ENCODE data around the gene GMDS. TPM values are rescaled to one million over a fixed set of nuclear protein-coding genes. Genes with fewer than 3 reads are reported as not detected.

The GMDS gene
- total and polyA plus RNA-seq, 2 experiments from 2014 or later = 3.0 to 12.6 TPM

- no peak for TF ChIP-seq EZH2phosphoT487 (IDR thresholded peaks at IDR 0.05; ENCODE audit: insufficient read depth, low read depth)
- no peak for TF ChIP-seq EZH2 (IDR thresholded peaks at IDR 0.05; ENCODE audit: insufficient read depth, poor library complexity, severe bottlenecking)
- Histone ChIP-seq H3F3A (ENCODE audit: insufficient read depth) (no peaks in the 10 kb centered on the region), H3K9me2 (ENCODE audit: insufficient read depth) (no peaks in the 10 kb centered on the region), H3K4me2 (ENCODE audit: unreplicated experiment) (no peak overlapping the region), H2AFZ (no peak overlapping the region), H3K4me3 (no peak overlapping the region), H3K27me3 (replicated peaks; ENCODE audit: insufficient read depth) (peaks cover 40% of the 10 kb centered on the region), H3K27ac (no peak overlapping the region), H3K36me3 (ENCODE audit: low read depth) (no peaks in the 10 kb centered on the region), H3K9ac (no peak overlapping the region), H3K79me2 (ENCODE audit: insufficient read depth) (no peaks in the 10 kb centered on the region), H3K4me1 (ENCODE audit: insufficient read depth) (no peaks in the 10 kb centered on the region), H3K9me3 (ENCODE audit: low read depth) (no peaks in the 10 kb centered on the region), H4K20me1 (ENCODE audit: insufficient read depth) (no peaks in the 10 kb centered on the region)
- in situ Hi-C loops (cut with MboI) = loop anchor here (10.0 to 25.0 kb wide), 3 partner anchors 763 to 1045 kb away; no protein-coding TSS in a partner anchor
- DNase-seq = no peak
- 64 to 66% methylated on average over 6 of the region's 6 CpGs for WGBS, 2 experiments (ENCODE audit: low coverage in 1 of 2, low lambda C conversion rate in 2 of 2, missing lambda C conversion rate in 2 of 2)
Observed at GRCh38 chr6:1591926-1592325, 653.5 kb downstream of the GMDS start.

DNA sequence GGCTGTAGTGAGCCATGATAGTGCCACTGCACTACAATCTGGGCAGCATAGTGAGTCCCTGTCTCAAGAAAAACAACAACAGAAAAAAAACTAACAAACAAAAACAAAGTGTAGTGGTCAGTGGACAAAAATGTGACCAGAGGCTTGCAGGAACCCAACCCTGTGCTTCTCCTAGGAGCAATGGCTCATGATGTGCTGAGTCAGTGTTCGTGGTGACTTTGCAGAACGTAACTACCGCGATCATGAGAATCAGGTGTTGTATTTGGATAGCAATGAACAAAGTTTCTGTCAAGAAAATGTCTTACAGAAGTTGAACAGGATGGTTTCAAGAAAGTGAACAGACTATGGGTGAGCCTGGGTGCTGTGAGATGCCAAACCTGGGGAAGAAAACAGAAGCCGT, 654.2 kb downstream of the GMDS start:
- no peaks in the 10 kb centered on the region for H4K20me1 ChIP-seq (ENCODE audit: insufficient read depth)
- H3K9ac ChIP-seq = no peak overlapping the region
- DNase-seq = no peak
- no peaks in the 10 kb centered on the region for H3K9me2 ChIP-seq (ENCODE audit: insufficient read depth)
- no peak overlapping the region for H3K4me2 ChIP-seq (ENCODE audit: unreplicated experiment)
- 84 to 87% methylated on average over 5 of the region's 5 CpGs for WGBS, 2 experiments (ENCODE audit: low coverage in 1 of 2, low lambda C conversion rate in 2 of 2, missing lambda C conversion rate in 2 of 2)
- TF ChIP-seq EZH2phosphoT487 (IDR thresholded peaks at IDR 0.05; ENCODE audit: insufficient read depth, low read depth) (no peak), EZH2 (IDR thresholded peaks at IDR 0.05; ENCODE audit: insufficient read depth, poor library complexity, severe bottlenecking) (no peak)
- H3F3A ChIP-seq (ENCODE audit: insufficient read depth) = no peaks in the 10 kb centered on the region
- H2AFZ ChIP-seq = no peak overlapping the region
- no peaks in the 10 kb centered on the region for H3K9me3 ChIP-seq (ENCODE audit: low read depth)
- H3K79me2 ChIP-seq (ENCODE audit: insufficient read depth) = no peaks in the 10 kb centered on the region
- H3K4me3 ChIP-seq = no peak overlapping the region
- H3K36me3 ChIP-seq (ENCODE audit: low read depth) = no peaks in the 10 kb centered on the region
- no peak overlapping the region for H3K27ac ChIP-seq
- peaks cover 40% of the 10 kb centered on the region for H3K27me3 ChIP-seq (replicated peaks; ENCODE audit: insufficient read depth)
- in situ Hi-C loops (cut with MboI) = loop anchor here (10.0 to 25.0 kb wide), 3 partner anchors 764 to 1046 kb away; no protein-coding TSS in a partner anchor
- no peaks in the 10 kb centered on the region for H3K4me1 ChIP-seq (ENCODE audit: insufficient read depth)

DNA sequence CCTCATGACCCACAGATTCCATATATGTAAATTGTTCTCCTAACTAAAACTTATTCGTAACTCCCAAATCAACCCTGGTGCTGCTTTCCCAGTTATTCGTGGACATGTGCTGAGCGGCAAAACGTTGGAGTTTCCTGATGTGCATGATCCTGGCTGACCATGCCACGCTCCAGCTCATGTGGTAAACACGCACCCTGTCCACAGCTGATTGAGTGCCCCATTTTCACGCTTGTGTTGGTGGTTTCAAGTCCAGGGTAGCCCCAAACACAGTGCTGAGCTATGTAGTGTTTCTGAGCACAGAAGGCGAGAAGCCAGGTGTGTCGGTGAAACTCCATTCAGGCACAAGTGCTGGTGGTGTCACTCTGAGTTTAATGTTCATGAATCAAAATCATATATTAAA, 654.8 kb downstream of the GMDS start:
- Histone ChIP-seq H3K9me3 (ENCODE audit: low read depth) (no peaks in the 10 kb centered on the region), H2AFZ (no peak overlapping the region), H3K27ac (no peak overlapping the region), H3K36me3 (ENCODE audit: low read depth) (no peaks in the 10 kb centered on the region), H3K9ac (no peak overlapping the region), H3K4me3 (no peak overlapping the region), H3K79me2 (ENCODE audit: insufficient read depth) (no peaks in the 10 kb centered on the region), H3K4me2 (ENCODE audit: unreplicated experiment) (no peak overlapping the region), H4K20me1 (ENCODE audit: insufficient read depth) (no peaks in the 10 kb centered on the region), H3K27me3 (replicated peaks; ENCODE audit: insufficient read depth) (peaks cover 38% of the 10 kb centered on the region), H3K9me2 (ENCODE audit: insufficient read depth) (no peaks in the 10 kb centered on the region), H3K4me1 (ENCODE audit: insufficient read depth) (no peaks in the 10 kb centered on the region), H3F3A (ENCODE audit: insufficient read depth) (no peaks in the 10 kb centered on the region)
- DNase-seq = no peak
- TF ChIP-seq EZH2phosphoT487 (IDR thresholded peaks at IDR 0.05; ENCODE audit: insufficient read depth, low read depth) (no peak), EZH2 (IDR thresholded peaks at IDR 0.05; ENCODE audit: insufficient read depth, poor library complexity, severe bottlenecking) (no peak)
- 72% methylated on average over 9 of the region's 9 CpGs for WGBS, 2 experiments (ENCODE audit: low coverage in 1 of 2, low lambda C conversion rate in 2 of 2, missing lambda C conversion rate in 2 of 2)
- in situ Hi-C loops (cut with MboI) = loop anchor here (10.0 to 25.0 kb wide), 3 partner anchors 764 to 1047 kb away; no protein-coding TSS in a partner anchor

DNA sequence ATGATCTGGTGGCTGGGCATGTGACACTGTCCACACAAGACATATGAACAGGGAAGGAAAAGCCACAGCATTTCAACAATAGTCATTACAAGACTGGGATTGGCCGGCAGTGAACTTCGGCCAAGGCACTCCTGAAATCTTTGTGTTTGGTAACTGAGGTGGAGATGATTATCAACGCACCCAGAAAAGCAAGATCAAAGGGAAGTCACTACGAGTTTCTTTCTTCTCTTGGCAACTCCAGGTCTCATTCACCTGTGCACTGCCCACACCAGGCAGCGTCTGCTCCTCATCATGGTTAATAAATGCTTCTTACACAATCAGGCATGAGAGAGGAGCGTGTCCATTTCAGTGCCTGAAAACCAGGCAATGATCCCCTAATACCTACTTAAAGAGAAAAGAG, 656.2 kb downstream of the GMDS start:
- in situ Hi-C loops (cut with MboI) = loop anchor here (25.0 kb wide), 1 partner anchor 1048 kb away; no protein-coding TSS in a partner anchor
- H4K20me1 ChIP-seq (ENCODE audit: insufficient read depth) = no peaks in the 10 kb centered on the region
- no peak for TF ChIP-seq EZH2 (IDR thresholded peaks at IDR 0.05; ENCODE audit: insufficient read depth, poor library complexity, severe bottlenecking)
- no peak for TF ChIP-seq EZH2phosphoT487 (IDR thresholded peaks at IDR 0.05; ENCODE audit: insufficient read depth, low read depth)
- H3K27ac ChIP-seq = no peak overlapping the region
- no peaks in the 10 kb centered on the region for H3K36me3 ChIP-seq (ENCODE audit: low read depth)
- H2AFZ ChIP-seq = no peak overlapping the region
- no peaks in the 10 kb centered on the region for H3K9me3 ChIP-seq (ENCODE audit: low read depth)
- H3K27me3 ChIP-seq (replicated peaks; ENCODE audit: insufficient read depth) = peaks cover 47% of the 10 kb centered on the region
- no peak overlapping the region for H3K9ac ChIP-seq
- H3K4me1 ChIP-seq (ENCODE audit: insufficient read depth) = no peaks in the 10 kb centered on the region
- WGBS, 2 experiments (ENCODE audit: low coverage in 1 of 2, low lambda C conversion rate in 2 of 2, missing lambda C conversion rate in 2 of 2) = 31 to 35% methylated on average over 6 of the region's 6 CpGs
- no peak overlapping the region for H3K4me3 ChIP-seq
- no peaks in the 10 kb centered on the region for H3K79me2 ChIP-seq (ENCODE audit: insufficient read depth)
- H3F3A ChIP-seq (ENCODE audit: insufficient read depth) = no peaks in the 10 kb centered on the region
- DNase-seq = no peak
- H3K4me2 ChIP-seq (ENCODE audit: unreplicated experiment) = no peak overlapping the region
- no peaks in the 10 kb centered on the region for H3K9me2 ChIP-seq (ENCODE audit: insufficient read depth)
